LoVo (cell line): Measurements from ENCODE around the gene CAVIN4.

ENCODE experiments used
- DNase-seq: peaks from one replicate; pipeline ENCODE4 v3.0.0-alpha.2; 2016; ENCODE audit warnings: low spot score

Gene CAVIN4, protein sequence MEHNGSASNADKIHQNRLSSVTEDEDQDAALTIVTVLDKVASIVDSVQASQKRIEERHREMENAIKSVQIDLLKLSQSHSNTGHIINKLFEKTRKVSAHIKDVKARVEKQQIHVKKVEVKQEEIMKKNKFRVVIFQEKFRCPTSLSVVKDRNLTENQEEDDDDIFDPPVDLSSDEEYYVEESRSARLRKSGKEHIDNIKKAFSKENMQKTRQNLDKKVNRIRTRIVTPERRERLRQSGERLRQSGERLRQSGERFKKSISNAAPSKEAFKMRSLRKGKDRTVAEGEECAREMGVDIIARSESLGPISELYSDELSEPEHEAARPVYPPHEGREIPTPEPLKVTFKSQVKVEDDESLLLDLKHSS

DNA sequence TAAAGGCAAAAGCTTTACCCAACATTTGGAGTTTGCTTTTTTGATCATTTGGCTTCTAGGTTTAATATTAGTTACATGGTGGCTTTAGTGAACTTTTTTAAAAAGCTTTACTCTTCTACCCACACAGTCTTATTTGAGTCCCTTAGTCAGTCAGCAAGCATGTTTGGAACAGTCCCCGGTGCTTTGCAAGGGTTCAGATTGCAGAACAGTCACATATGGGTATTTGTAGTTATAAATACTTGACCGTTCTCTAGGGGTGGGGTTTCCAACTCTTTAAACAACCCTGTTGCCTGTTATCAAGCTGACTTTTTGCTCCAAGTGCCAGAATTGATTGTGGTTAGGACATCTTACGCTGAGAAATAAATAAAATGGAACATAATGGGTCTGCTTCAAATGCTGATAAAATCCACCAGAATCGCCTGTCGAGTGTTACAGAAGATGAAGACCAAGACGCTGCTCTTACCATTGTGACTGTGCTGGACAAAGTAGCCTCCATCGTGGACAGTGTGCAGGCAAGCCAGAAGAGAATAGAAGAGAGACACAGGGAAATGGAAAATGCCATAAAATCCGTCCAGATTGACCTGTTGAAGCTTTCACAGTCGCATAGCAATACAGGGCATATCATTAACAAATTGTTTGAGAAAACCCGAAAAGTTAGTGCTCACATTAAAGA, at the start of gene CAVIN4:
CAVIN4 (plus strand) TSS at position 304 of the 673 bp plus-strand sequence; CDS start at position 369, 65 bp downstream.
- DNase-seq = no peak

DNA sequence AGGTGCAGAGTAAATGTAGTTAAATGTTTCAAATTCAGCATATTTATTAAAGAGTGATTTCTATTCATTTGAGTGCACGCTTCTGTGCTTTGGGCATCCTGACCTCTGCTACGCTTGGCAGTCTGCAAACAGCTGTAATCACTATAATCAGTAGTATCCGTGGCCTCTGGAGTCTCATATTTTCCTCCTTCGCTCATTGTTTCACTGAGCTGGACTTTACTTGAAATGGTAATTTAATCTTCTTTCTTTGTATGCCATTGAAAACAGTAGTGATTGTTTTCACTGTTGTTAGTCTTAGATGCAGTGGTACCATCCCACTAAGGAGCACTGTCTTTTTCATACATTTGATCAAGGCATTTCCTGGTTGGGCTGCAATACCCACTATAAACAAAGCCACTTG, 43.5 kb upstream of the CAVIN4 start:
- DNase-seq = no peak

DNA sequence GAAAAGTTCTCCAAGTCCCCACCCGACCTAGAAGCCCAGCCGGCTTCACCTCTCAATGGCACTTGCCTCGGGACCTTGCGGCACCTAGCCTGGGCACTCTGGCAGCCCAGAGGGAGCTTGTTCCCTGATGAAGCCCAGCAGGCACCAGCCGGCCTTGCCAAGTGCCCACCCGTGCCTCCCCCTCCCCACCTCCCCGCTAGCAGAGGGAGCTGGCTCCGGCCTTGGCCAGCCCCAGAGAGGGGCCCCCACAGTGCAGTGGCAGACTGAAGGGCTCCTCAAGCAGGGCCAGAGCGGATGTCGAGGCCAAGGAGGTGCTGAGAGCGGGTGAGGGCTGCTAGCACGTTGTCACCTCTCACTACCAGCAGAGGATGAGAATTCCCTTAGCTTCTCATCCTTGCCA, 37.6 kb upstream of the CAVIN4 start:
- no peak for DNase-seq

DNA sequence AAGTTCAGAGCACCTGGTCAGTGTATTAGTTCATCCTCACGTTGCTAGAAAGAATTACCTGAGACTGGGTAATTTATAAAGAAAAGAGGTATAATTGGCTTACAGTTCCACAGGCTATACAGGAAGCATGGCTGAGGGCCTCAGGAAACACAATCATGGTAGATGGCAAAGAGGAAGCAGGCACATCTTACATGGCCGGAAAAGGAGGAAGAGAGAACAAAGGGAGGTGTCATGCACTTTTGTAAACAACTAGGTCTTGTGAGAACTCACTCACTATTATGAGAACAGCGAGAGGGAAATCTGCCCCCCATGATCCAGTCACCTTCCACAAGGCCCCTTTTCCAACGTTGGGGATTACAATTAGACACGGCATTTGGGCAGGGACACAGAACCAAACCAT, 28.8 kb upstream of the CAVIN4 start:
- no peak for DNase-seq

DNA sequence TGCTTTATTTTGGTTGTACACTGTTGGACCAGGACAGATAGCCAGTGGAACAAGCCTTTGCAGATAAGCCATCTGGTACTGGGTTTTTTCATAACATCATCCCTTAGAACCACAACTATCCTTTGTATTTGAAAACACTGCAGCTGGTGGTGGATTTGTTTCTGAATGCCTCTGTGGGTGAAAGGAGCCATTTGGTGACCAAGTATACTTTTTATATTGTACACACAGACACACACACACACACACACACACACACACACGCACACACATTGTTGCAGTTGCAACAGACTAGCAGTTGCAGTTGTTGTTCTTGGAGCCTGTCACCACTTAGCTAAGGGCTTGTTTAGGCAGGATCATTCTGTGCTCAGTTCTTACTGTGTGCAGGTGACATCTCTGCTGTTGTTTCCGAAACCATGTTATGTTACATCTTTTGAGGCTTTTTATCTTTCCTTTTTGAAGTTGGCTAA, 22.9 kb upstream of the CAVIN4 start:
- DNase-seq = no peak

DNA sequence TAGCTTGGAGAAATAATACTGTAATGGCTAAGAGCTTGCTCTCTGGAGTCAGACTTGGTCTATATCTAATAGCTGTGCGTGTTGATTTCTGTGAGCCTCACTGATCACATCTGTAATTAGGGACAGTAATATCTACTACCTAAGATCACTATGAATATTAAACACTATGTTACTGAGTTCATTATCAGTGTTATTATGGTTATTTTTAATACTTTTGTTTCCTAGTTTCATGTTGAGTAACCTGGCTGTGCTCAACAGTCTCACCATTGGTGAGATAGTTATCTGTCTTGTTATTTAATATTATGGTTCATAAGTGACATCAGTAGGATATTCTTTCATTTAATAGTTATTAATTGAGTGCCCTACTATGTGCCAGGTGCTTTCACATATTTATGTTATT, 22.4 kb upstream of the CAVIN4 start:
- no peak for DNase-seq

DNA sequence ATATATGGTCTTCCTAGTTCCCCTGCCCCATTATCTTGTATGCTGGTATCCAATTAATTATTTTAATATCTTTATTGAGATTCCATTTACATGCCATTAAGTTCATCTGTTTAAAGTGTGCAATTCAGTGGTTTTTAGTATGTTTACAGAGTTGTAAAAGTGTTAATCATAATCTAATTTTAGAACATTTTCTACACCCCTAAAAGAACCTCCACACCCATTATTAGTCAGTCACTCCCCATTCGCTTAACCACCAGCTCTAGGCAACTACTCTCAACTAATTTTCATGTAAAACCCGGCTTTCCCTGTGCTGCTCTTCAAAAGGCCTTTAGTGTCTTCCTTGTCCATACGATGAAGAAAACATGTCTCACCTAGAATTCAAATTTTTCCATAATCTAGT, 20.8 kb upstream of the CAVIN4 start:
- DNase-seq = no peak

DNA sequence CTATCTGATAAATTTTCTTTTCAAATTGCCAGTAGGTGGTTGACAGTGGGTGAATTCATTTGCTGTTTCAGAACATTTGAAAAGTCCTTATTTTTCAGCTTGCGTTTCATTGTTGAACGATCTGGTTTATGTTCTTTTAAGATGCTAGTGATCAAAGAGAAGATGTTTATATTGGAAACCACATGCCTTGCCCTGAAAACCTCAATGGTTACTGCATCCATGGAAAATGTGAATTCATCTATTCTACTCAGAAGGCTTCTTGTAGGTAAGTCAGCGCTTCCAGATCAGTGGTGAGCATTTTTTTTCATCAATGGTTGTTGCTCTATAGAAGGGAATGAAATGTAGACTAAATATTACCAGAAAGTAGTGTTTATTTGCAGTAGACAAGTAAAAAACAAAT, 16.6 kb upstream of the CAVIN4 start:
- no peak for DNase-seq

DNA sequence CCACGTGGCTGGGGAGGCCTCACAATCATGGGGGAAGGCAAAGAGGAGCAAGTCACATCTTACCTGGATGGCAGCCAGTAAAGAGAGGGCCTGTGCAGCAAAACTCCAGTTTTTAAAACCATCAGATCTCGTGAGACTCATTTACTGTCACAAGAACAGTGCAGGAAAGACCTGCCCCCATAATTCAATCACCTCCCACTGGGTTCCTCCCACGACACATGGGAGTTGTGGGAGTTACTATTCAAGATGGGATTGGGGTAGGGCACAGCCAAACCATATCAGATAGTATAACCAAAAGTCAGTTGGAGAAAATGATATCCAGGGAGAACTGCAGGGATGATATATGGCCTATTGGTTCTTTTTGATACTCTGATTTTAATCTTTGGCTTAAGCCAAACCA, 10.0 kb upstream of the CAVIN4 start:
- DNase-seq = no peak

DNA sequence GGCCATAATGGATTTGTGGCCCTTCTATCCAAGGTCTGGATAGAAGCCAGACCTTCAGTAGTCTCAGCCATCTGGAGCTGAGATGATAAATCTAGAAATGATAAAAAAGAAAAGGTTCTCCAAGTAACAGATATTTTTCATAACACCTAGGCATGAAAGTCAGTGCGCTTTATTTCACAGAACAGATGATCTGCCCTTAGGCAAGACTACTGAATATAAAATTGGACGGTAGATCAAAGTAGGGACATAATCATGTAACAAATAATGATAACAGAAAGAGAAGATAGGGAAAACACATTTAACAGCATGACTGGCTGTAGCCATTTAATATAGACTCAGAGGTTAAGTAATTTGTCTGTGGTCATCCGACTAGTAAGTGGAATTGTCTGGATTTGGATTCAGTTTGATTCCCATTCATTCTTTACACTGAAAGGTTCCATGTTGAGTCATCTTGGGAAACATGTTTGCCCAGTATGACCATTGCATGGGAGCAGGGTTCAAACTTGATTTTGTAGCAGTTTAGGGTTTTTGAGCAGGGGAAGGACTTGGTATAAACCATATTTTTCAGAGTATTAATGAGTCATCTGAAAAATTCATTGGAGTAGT, 4.1 kb upstream of the CAVIN4 start:
- no peak for DNase-seq

DNA sequence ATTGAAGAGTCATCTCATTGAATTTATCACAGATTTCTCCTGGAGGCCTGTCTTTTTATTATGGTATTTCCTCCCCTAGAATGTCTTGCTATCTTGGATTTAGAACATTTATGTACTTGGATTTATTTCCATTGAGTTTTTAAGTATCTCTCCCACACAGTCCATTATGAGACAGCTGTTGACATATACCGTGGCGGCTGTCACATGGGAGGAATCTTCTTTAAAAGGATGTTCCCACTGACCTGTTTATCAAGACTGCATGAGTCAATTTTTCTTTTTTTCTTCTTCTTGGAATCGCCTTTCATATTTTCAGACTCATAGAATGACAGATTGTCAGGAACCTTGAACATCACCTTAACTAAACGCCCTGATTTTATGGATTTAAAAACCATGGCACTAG, 2.9 kb upstream of the CAVIN4 start:
- no peak for DNase-seq

DNA sequence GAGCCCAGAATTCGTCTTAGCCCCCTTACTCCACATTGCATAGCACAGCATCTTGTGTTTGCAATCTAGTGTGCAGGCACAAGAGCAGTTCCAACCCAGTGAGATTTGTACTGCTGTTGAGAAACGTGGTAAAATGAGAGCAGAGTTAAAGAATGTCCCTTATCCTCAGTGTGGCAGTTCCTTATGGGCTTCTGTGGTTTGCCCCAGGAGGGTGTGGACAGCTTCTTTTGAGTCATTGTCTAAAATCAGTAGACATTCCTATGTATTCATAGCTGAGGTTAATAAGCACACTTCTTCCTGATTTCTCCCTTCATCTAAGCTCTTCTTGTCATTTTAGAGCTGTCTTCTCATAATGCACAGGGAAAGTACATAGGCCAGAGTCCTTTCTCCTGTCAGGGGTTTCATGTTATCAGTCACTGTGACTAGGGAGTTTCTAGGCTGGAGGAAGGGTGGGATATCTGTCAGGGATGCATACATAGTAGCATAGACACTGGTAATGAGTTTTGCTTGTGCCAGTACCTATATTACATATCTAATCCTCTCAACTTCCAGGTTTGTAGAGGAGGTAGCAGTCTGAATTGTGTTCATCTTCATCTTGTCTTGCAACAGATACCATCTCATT, 2.0 kb upstream of the CAVIN4 start:
- no peak for DNase-seq

DNA sequence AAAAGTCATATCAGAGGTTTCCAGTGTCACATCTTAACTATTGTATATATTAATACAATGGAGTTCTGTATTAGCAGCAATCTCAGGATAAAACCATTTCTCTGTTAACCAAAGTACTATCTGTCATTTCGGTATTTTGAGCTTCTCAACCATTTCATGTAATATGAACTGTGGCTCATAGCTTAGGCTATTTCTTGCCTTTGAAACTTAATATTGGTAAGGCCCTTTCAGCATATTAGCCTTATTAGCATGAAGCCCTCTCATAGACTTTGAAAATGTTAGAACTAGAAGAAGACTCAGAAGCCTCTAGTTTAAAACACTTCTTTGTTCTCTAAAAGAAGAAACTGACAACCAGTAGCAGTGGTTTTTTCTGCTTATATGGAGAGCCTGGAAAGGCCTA, 731 bp downstream of the CAVIN4 start:
- no peak for DNase-seq

DNA sequence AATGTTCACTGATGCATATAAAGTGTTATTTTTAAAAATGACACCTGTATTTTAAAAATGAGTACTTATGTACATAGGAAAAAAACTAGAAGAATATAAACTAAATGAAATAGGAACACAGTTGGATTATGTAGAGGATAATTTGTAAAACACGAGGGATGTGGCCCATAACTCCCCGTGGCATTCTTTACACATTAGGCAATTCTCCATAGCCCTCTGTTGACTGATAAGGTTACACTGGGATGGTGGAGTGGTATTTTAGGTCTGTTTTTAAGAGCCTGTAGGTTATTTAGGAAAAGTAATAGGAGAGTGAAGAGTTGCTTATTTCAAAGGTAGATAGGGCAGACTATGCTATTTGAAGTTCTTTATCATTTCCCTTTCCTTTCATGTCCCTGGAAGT, 1.8 kb downstream of the CAVIN4 start:
- no peak for DNase-seq

DNA sequence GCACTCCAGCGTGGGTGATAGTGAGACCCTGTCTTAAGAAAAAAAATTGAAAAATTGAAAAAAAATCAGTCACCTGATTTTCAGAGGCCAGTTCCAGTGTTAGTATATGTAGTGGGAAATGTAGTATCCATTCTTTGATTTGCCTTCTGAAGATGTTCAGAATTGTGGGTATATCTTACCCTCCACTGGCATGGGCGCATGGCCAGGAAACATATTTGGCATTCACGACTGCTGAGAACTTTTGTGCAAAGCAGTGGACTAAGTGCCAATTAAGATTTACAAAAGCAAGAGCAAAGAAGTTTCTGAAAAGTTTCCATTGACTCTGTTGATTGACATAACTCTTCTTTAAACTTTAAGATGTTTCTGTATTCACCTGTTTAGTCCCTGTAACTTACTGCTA, 2.4 kb downstream of the CAVIN4 start:
- no peak for DNase-seq

DNA sequence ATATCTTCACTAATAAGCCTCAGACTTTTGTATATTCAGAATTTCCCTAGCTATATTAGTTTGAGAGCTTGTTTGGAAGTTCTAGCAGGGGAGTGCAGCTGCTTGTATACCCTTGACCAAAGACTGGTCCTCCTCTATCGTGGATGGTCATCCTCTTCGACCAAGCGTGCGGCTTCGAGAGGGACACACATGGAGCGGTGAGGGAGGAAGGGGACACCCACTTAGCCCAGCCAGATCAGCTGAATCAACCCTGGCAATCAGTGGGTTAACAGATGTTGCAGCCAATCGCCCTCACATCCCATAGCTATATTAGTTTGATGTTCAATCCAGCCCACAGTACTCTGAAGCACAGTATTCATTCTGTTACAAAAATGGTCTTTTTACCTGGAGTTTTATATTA, 3.2 kb downstream of the CAVIN4 start:
- DNase-seq = no peak

DNA sequence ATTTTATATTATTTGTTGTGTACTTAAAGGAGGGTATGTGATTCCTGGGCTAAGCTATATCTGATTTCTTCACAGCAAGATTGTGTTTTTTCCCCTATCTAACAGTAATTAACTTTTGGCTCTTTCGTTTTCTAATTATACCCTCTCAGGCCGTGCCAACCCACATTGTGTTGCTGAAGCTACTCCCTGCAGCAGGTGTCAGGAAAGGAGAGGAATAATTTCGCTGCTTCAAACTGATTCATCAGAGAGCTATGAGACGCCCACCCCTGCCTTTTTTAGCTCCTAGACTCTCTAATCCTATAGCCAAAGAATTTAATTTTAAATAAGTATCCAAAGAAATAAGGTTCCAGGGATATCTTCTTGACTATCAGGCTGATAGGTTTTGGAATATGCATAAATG, 3.8 kb downstream of the CAVIN4 start:
- DNase-seq = no peak

DNA sequence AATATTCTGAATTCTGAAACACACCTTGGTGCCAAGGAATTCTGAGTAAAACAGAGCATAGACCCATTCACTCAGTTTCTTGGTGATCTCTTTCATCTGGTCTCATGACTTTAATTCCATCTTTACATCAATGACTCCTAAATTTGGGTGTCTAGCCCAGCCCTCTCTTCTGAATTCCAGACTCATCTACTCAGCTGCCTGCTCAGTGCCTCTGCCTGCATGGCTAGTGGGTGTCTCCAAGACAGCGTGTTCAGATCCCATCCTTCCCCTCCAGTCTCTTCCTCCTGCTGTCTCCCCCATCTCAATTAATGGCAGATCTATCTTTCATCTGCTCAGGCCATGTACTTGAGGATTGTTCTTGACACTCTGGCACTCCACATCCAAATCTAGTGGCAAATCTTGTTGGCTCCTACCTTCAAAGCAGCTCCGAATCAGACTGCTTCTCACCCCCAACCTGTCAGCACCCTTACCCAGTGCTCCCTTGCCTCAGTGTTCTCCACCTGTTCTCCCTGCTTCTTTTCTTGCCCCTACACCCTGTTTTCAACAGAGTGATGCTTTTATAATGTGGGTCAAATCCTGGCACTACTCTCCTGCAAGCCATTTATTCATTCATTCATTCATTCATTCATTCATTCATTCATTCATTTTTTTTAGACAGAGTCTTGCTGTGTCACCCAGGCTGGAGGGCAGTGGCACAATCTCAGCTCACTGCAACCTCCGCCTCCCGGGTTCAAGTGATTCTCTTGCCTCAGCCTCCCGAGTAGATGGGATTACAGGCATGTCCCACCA, 5.3 kb downstream of the CAVIN4 start:
- no peak for DNase-seq

DNA sequence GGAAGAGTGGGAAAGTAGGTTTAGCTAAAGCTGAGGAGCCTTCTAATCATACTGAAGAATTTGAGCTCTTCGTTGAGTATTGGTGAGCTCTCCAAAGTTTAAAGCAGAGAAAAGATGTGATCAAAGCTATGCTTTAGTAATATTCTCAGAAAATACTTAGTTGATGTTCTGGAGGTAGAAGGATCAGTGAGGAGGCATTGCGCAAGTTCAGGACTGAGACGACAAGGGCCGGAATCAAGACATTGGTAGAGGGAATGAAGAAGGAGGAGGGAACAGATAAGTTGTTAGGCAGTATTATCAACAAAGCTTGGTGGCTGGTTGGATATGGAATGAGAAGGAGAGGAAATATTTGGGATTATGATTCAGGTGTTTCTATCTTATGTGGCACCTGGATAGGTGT, 7.1 kb downstream of the CAVIN4 start:
- no peak for DNase-seq

DNA sequence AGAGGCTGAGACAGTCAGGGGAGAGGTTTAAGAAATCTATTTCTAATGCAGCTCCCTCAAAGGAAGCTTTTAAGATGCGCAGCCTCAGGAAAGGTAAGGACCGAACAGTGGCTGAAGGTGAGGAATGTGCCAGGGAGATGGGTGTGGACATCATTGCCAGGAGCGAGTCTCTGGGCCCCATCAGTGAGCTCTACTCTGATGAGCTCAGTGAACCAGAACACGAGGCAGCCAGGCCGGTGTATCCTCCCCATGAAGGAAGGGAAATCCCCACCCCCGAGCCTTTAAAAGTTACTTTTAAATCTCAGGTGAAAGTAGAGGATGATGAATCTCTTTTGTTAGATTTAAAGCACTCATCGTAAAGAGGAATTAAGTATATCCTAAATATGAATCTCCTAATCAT, 8.2 kb downstream of the CAVIN4 start:
- no peak for DNase-seq

DNA sequence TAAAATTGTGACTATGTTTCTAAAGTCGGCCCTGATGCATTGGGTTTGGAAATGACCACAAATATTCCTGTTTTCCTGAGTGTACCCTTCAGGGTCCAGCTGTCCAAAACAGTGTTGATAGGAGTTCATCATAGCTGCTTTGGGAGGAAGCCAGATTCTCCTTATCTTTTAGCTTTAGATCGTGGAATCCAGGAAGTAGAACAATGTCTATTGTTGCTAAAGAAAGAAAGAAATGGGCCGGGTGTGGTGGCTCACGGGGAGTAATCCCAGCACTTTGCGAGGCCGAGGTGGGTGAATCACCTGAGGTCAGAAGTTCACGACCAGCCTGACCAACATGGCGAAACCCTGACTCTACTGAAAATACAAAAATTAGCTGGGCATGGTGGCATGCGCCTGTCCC, 9.5 kb downstream of the CAVIN4 start:
- peak; percentile 34 for DNase-seq

DNA sequence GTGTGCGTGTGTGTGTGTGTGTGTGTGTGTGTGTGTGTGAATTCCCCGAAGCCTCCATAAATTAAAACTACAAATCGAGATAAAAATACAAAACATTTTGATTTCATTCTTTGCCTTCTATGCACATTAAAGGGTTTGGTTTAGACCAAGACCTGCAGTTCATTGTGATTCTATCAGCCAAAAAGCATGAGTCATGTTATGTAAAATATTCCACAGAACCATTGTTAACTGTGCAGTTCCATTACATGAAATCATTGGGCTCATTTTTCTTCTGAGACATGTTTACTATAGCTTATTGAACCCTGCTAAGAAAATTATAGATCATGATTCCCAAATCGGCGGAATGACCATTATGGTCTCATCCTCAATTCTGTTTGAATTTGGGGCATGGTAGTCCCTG, 11.7 kb downstream of the CAVIN4 start:
- no peak for DNase-seq
